SK-N-SH (cell line): ENCODE measurements around the gene BEGAIN. TPM values are rescaled to one million over a fixed set of nuclear protein-coding genes. Genes with fewer than 3 reads are reported as not detected.

ENCODE experiments used
- CTCF ChIA-PET: fragments of 300-600, 350-600 bp; formaldehyde crosslinking; extraction: SDS; loops from one replicate; lab custom pipeline; 2021; lab: Yijun Ruan, JAX
- POLR2A ChIA-PET: fragments of 350-600 bp; sonication (Branson Sonifier 250); formaldehyde crosslinking; extraction: SDS; loops from one replicate; lab custom pipeline; 2020; ENCODE audit warnings: antibody characterized with exemption, inconsistent platforms; lab: Yijun Ruan, JAX
- DNase-seq: peaks from one replicate; pipeline ENCODE4 v3.0.0; 2012
- H2AFZ ChIP-seq: fragments of 200-600 bp; sonication (generic); 2 replicates; pipeline ENCODE4 v1.8.1; 2016; ENCODE audit warnings: antibody characterized with exemption, mild to moderate bottlenecking, low read depth
- H3F3A ChIP-seq: fragments of 200-600 bp; sonication (generic); replicated peaks from 2 replicates; pipeline ENCODE3; 2016; ENCODE audit warnings: antibody characterized with exemption, mild to moderate bottlenecking; ENCODE audit not compliant: insufficient read depth
- H3K27ac ChIP-seq, 2 experiments: fragments of 200-500 bp in 1 of 2; fragments of 200-600 bp in 1 of 2; sonication (Bioruptor generic) in 1 of 2; sonication (generic), shearing (Covaris generic) in 1 of 2; 2 replicates each; pipeline versions ENCODE4 v1.5.1 to v1.6.1; 2014 to 2016; ENCODE audit warnings: low read depth in 2 of 2, inconsistent platforms in 1 of 2, low read length in 1 of 2, mild to moderate bottlenecking in 1 of 2, mixed read lengths in 1 of 2
- H3K27me3 ChIP-seq: fragments of 200-600 bp; sonication (generic), shearing (Covaris generic); 2 replicates; pipeline ENCODE4 v1.6.1; 2016; ENCODE audit warnings: mixed run types; ENCODE audit not compliant: insufficient read depth
- H3K36me3 ChIP-seq, 2 experiments: fragments of 200-500 bp in 1 of 2; fragments of 200-600 bp in 1 of 2; sonication (Bioruptor generic) in 1 of 2; sonication (generic) in 1 of 2; replicated peaks in 1 of 2; 2 replicates each; pipeline versions ENCODE3 to v1.5.1; 2014 to 2016; ENCODE audit warnings: low read length in 1 of 2, mild to moderate bottlenecking in 1 of 2; ENCODE audit not compliant: insufficient read depth in 2 of 2, control insufficient read depth in 1 of 2
- H3K4me1 ChIP-seq, 2 experiments: fragments of 200-500 bp in 1 of 2; fragments of 200-600 bp in 1 of 2; sonication (Bioruptor generic) in 1 of 2; sonication (generic), shearing (Covaris generic) in 1 of 2; 2 replicates each; pipeline versions ENCODE4 v1.5.1 to v1.6.1; 2014 to 2016; ENCODE audit warnings: low read depth in 1 of 2, low read length in 1 of 2, mixed run types in 1 of 2; ENCODE audit not compliant: insufficient read depth in 2 of 2, control insufficient read depth in 1 of 2
- H3K4me2 ChIP-seq: fragments of 200-600 bp; sonication (generic), shearing (Covaris generic); 2 replicates; pipeline ENCODE4 v1.6.1; 2017; ENCODE audit warnings: mixed run types
- H3K4me3 ChIP-seq, 2 experiments: fragments of 200-500 bp in 1 of 2; fragments of 200-600 bp in 1 of 2; sonication (Bioruptor generic) in 1 of 2; sonication (generic), shearing (Covaris generic) in 1 of 2; 2 replicates each; pipeline versions ENCODE4 v1.5.1 to v1.8.1; 2014 to 2016; ENCODE audit warnings: low read depth in 2 of 2, inconsistent platforms in 1 of 2, low read length in 1 of 2, mild to moderate bottlenecking in 1 of 2, mixed read lengths in 1 of 2, moderate library complexity in 1 of 2
- H3K79me2 ChIP-seq: fragments of 200-600 bp; sonication (generic); 2 replicates; pipeline ENCODE4 v1.8.1; 2017; ENCODE audit warnings: mild to moderate bottlenecking; ENCODE audit not compliant: insufficient read depth
- H3K9ac ChIP-seq: fragments of 200-600 bp; sonication (generic); 2 replicates; pipeline ENCODE4 v1.6.1; 2017; ENCODE audit warnings: mixed run types
- H3K9me2 ChIP-seq: fragments of 200-600 bp; sonication (generic); 2 replicates; pipeline ENCODE4 v1.6.1; 2017; ENCODE audit warnings: mixed run types
- H3K9me3 ChIP-seq: fragments of 200-600 bp; sonication (generic); 2 replicates; pipeline ENCODE4 v1.6.1; 2017; ENCODE audit warnings: mixed run types, mild to moderate bottlenecking, moderate library complexity
- H4K20me1 ChIP-seq: fragments of 200-600 bp; sonication (generic); 2 replicates; pipeline ENCODE4 v1.6.1; 2017; ENCODE audit warnings: mild to moderate bottlenecking, mixed run types; ENCODE audit not compliant: insufficient read depth
- CHD2 ChIP-seq: fragments of 150-350 bp; IDR thresholded peaks from 2 replicates; pipeline ENCODE4 v1.6.1; 2018; ENCODE audit warnings: low read length; ENCODE audit not compliant: partially characterized antibody
- ELF1 ChIP-seq: IDR thresholded peaks from 2 replicates; pipeline ENCODE4 v1.4.0; 2012
- EP300 ChIP-seq, 2 experiments: IDR thresholded peaks; 2 replicates each; pipeline versions ENCODE4 v1.4.0 to v1.6.1; 2012; ENCODE audit warnings: borderline replicate concordance in 1 of 2, low read depth in 1 of 2, low read length in 1 of 2
- EZH2phosphoT487 ChIP-seq: fragments of 200-600 bp; sonication (generic); IDR thresholded peaks from 2 replicates; pipeline ENCODE4 v1.6.1; 2017; ENCODE audit warnings: low read depth, mixed run types, mild to moderate bottlenecking, antibody characterized with exemption, moderate library complexity, borderline replicate concordance
- FOSL2 ChIP-seq: IDR thresholded peaks from 2 replicates; pipeline ENCODE4 v1.4.0; 2012; ENCODE audit warnings: low read depth, mild to moderate bottlenecking, moderate library complexity, borderline replicate concordance
- FOXJ3 ChIP-seq: sonication (generic); formaldehyde crosslinking; IDR thresholded peaks from 2 replicates; pipeline ENCODE4 v1.5.1; 2020; ENCODE audit warnings: mild to moderate bottlenecking, missing genetic modification reagents
- GATA2 ChIP-seq: sonication (generic); formaldehyde crosslinking; IDR thresholded peaks from 2 replicates; pipeline ENCODE4 v1.5.0; 2020; ENCODE audit warnings: mild to moderate bottlenecking, missing genetic modification reagents
- JUND ChIP-seq: IDR thresholded peaks from 2 replicates; pipeline ENCODE4 v1.4.0; 2012
- MAX ChIP-seq: IDR thresholded peaks from 2 replicates; pipeline ENCODE4 v1.4.0; 2012; ENCODE audit warnings: low read depth
- MEF2A ChIP-seq: IDR thresholded peaks from 2 replicates; pipeline ENCODE4 v1.4.0; 2012; ENCODE audit warnings: low read depth, borderline replicate concordance
- PBX3 ChIP-seq: IDR thresholded peaks from 2 replicates; pipeline ENCODE4; 2012
- RAD21 ChIP-seq: IDR thresholded peaks from 2 replicates; pipeline ENCODE4 v1.6.1; 2012; ENCODE audit warnings: mild to moderate bottlenecking, low read length
- RCOR1 ChIP-seq: fragments of 150-350 bp; IDR thresholded peaks from 2 replicates; pipeline ENCODE4 v1.6.1; 2017; ENCODE audit warnings: antibody characterized with exemption, low read length
- RFX5 ChIP-seq: IDR thresholded peaks from 2 replicates; pipeline ENCODE4 v1.6.1; 2012; ENCODE audit warnings: mild to moderate bottlenecking, improper control_type of control experiment, low read length
- RXRA ChIP-seq: IDR thresholded peaks from 2 replicates; pipeline ENCODE4 v1.4.0; 2012; ENCODE audit warnings: low read depth, mild to moderate bottlenecking, borderline replicate concordance
- SIN3A ChIP-seq: IDR thresholded peaks from 2 replicates; pipeline ENCODE4 v1.6.1; 2012; ENCODE audit warnings: low read depth, mild to moderate bottlenecking, low read length, moderate library complexity, borderline replicate concordance
- SMC3 ChIP-seq: IDR thresholded peaks from 2 replicates; pipeline ENCODE4 v1.6.1; 2012; ENCODE audit warnings: low read depth, low read length, improper control_type of control experiment
- TCF12 ChIP-seq: IDR thresholded peaks from 2 replicates; pipeline ENCODE4 v1.4.0; 2012
- ZBTB33 ChIP-seq: IDR thresholded peaks from 2 replicates; pipeline ENCODE4 v1.4.0; 2012; ENCODE audit warnings: low read depth, borderline replicate concordance
- WGBS: methylation state at CpG from one replicate; pipeline ENCODE4 v1.1.6; 2017; ENCODE audit warnings: low lambda C conversion rate; 5-methylcytosine and 5-hydroxymethylcytosine counted together
- polyA plus RNA-seq, 3 experiments: library from polyadenylated mRNA; depleted of rRNA; stranded (reverse); fragments of >200 nt; gene quantifications; 2 replicates each; pipeline ENCODE4 v1.2.3, GENCODE V29; 2012
- TF ChIP-seq, protein P1 (sequence below): IDR thresholded peaks from 2 replicates; pipeline ENCODE4 v1.6.1; 2012; ENCODE audit warnings: mild to moderate bottlenecking, low read depth, low read length, moderate library complexity

The BEGAIN gene
- polyA plus RNA-seq, 1 of the 3 experiments (the other 2 are of a cell fraction), result 4.2 TPM

GRCh38 chr14:100599981-100600380 lies 12.8 kb upstream of the BEGAIN start:
- Histone ChIP-seq H3K9me3 (peaks cover 7% of the 10 kb centered on the region; the same call in 1 of the 2 replicates), H3K9me2 (no peaks in the 10 kb centered on the region), H3K27me3 (0 out of 2 replicates have a peak, but pooled peaks cover 8% of the 10 kb centered on the region), H3K9ac (no peak overlapping the region), H3K4me1 (peaks cover 0 to 3% of the 10 kb centered on the region in 2 experiments; a peak in 1 of 4 replicates), H3F3A (no peaks in the 10 kb centered on the region), H4K20me1 (no peaks in the 10 kb centered on the region), H3K36me3 (no peaks in the 10 kb centered on the region), H3K27ac (no peak overlapping the region), H3K4me3 (no peak overlapping the region), H3K79me2 (no peaks in the 10 kb centered on the region), H3K4me2 (no peak overlapping the region), H2AFZ (no peak overlapping the region)
- CTCF ChIA-PET, result no interaction called here
- 18% methylated on average over 2 of the region's 2 CpGs for WGBS
- POLR2A ChIA-PET, result no interaction called here
- TF ChIP-seq RAD21, result no peak
- TF ChIP-seq, protein P1, sequence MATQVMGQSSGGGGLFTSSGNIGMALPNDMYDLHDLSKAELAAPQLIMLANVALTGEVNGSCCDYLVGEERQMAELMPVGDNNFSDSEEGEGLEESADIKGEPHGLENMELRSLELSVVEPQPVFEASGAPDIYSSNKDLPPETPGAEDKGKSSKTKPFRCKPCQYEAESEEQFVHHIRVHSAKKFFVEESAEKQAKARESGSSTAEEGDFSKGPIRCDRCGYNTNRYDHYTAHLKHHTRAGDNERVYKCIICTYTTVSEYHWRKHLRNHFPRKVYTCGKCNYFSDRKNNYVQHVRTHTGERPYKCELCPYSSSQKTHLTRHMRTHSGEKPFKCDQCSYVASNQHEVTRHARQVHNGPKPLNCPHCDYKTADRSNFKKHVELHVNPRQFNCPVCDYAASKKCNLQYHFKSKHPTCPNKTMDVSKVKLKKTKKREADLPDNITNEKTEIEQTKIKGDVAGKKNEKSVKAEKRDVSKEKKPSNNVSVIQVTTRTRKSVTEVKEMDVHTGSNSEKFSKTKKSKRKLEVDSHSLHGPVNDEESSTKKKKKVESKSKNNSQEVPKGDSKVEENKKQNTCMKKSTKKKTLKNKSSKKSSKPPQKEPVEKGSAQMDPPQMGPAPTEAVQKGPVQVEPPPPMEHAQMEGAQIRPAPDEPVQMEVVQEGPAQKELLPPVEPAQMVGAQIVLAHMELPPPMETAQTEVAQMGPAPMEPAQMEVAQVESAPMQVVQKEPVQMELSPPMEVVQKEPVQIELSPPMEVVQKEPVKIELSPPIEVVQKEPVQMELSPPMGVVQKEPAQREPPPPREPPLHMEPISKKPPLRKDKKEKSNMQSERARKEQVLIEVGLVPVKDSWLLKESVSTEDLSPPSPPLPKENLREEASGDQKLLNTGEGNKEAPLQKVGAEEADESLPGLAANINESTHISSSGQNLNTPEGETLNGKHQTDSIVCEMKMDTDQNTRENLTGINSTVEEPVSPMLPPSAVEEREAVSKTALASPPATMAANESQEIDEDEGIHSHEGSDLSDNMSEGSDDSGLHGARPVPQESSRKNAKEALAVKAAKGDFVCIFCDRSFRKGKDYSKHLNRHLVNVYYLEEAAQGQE, result no peak
- TF ChIP-seq CHD2, result no peak
- TF ChIP-seq ELF1, result no peak
- no peak for TF ChIP-seq RXRA
- no peak for TF ChIP-seq MEF2A
- no peak for TF ChIP-seq PBX3
- TF ChIP-seq MAX, result no peak
- no peak for TF ChIP-seq GATA2
- TF ChIP-seq FOSL2, result no peak
- TF ChIP-seq JUND, result no peak
- no peak for TF ChIP-seq RCOR1
- no peak for TF ChIP-seq FOXJ3 (CRISPR knock-in tag)
- no peak for TF ChIP-seq EP300 (IDR thresholded peaks at IDR 0.05; ENCODE audit: borderline replicate concordance in 1 of 2, low read depth in 1 of 2, low read length in 1 of 2)
- TF ChIP-seq EZH2phosphoT487, result no peak
- no peak for TF ChIP-seq ZBTB33
- TF ChIP-seq SIN3A, result no peak
- no peak for TF ChIP-seq RFX5
- no peak for TF ChIP-seq TCF12
- no peak for TF ChIP-seq SMC3
- no peak for DNase-seq
